Neural cell (in vitro differentiated cells): Measurements from ENCODE around the gene NOTCH4.

Experiments used
- EP300 ChIP-seq: fragments of 450-650 bp; conservative IDR thresholded peaks from 2 replicates; pipeline ENCODE4 v1.6.1; 2014; ENCODE audit warnings: antibody characterized with exemption, mild to moderate bottlenecking, moderate library complexity; ENCODE audit not compliant: poor library complexity, severe bottlenecking
- EZH2 ChIP-seq: fragments of 200-600, 300-800 bp; shearing (Covaris generic), sonication (generic); IDR thresholded peaks from 2 replicates; pipeline ENCODE4 v1.6.1; 2014; ENCODE audit warnings: antibody characterized with exemption, low read length, borderline replicate concordance, mild to moderate bottlenecking; ENCODE audit not compliant: insufficient read depth, poor library complexity, severe bottlenecking
- POLR2AphosphoS5 ChIP-seq: IDR thresholded peaks from 2 replicates; pipeline ENCODE4 v1.6.1; 2012
- RAD21 ChIP-seq: fragments of 450-650 bp; conservative IDR thresholded peaks from 2 replicates; pipeline ENCODE4 v1.6.1; 2014; ENCODE audit warnings: antibody characterized with exemption, mild to moderate bottlenecking, moderate library complexity
- TF ChIP-seq, protein P1 (sequence below): fragments of 450-650 bp; IDR thresholded peaks from 2 replicates; pipeline ENCODE4 v1.5.1; 2014; ENCODE audit warnings: antibody characterized with exemption, mild to moderate bottlenecking, moderate library complexity; ENCODE audit not compliant: poor library complexity, severe bottlenecking
- TF ChIP-seq, protein P2 (sequence below): IDR thresholded peaks from 2 replicates; pipeline ENCODE4 v1.6.1; 2012; ENCODE audit warnings: borderline replicate concordance

DNA sequence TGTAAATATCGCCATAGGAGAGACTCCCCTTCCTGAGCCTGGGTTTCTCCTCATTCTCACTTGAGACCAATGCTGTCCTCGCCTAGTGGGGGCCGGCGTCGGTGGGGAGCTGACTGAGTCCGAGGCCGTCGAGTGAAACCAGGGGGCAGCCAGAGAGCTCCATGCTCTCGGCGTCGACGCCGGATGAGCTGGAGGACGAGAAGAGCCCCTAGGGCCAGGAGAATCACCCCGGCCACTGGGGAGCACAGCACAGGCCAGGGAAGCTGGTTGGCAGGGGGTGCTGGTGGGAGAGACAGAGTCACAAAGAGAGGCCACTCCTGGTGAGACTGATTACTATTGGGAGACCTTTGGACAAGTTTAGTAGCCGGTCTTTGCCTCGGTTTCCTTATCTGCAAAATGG is 25.0 kb downstream of the NOTCH4 start:
- TF ChIP-seq, protein P1, sequence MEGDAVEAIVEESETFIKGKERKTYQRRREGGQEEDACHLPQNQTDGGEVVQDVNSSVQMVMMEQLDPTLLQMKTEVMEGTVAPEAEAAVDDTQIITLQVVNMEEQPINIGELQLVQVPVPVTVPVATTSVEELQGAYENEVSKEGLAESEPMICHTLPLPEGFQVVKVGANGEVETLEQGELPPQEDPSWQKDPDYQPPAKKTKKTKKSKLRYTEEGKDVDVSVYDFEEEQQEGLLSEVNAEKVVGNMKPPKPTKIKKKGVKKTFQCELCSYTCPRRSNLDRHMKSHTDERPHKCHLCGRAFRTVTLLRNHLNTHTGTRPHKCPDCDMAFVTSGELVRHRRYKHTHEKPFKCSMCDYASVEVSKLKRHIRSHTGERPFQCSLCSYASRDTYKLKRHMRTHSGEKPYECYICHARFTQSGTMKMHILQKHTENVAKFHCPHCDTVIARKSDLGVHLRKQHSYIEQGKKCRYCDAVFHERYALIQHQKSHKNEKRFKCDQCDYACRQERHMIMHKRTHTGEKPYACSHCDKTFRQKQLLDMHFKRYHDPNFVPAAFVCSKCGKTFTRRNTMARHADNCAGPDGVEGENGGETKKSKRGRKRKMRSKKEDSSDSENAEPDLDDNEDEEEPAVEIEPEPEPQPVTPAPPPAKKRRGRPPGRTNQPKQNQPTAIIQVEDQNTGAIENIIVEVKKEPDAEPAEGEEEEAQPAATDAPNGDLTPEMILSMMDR: no peak
- TF ChIP-seq, protein P2, sequence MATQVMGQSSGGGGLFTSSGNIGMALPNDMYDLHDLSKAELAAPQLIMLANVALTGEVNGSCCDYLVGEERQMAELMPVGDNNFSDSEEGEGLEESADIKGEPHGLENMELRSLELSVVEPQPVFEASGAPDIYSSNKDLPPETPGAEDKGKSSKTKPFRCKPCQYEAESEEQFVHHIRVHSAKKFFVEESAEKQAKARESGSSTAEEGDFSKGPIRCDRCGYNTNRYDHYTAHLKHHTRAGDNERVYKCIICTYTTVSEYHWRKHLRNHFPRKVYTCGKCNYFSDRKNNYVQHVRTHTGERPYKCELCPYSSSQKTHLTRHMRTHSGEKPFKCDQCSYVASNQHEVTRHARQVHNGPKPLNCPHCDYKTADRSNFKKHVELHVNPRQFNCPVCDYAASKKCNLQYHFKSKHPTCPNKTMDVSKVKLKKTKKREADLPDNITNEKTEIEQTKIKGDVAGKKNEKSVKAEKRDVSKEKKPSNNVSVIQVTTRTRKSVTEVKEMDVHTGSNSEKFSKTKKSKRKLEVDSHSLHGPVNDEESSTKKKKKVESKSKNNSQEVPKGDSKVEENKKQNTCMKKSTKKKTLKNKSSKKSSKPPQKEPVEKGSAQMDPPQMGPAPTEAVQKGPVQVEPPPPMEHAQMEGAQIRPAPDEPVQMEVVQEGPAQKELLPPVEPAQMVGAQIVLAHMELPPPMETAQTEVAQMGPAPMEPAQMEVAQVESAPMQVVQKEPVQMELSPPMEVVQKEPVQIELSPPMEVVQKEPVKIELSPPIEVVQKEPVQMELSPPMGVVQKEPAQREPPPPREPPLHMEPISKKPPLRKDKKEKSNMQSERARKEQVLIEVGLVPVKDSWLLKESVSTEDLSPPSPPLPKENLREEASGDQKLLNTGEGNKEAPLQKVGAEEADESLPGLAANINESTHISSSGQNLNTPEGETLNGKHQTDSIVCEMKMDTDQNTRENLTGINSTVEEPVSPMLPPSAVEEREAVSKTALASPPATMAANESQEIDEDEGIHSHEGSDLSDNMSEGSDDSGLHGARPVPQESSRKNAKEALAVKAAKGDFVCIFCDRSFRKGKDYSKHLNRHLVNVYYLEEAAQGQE: no peak
- TF ChIP-seq EP300 (no peak), EZH2 (no peak), POLR2AphosphoS5 (no peak), RAD21 (no peak)
